ENCODE results near the gene ST8SIA2.

DNA sequence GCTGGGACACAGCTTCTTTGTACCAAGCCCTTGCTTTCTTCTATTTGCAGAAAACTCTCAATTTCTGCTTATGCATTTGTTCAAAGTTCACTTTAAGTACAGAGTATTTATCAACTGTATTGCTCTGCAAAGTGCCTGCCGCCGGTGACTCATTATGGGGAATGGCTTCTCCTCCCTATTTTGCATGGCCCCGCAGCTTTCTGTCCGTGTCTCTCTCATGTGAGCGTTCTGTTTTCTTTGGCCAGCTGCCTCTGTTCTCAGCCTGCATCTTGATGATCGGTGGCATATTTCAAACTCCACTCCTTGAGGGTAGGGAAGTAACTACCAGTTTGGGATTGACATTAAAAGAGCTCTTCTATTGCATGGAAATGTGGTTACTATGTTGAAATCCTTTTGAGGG is 28.6 kb upstream of the ST8SIA2 start:
- TF ChIP-seq, protein P1, sequence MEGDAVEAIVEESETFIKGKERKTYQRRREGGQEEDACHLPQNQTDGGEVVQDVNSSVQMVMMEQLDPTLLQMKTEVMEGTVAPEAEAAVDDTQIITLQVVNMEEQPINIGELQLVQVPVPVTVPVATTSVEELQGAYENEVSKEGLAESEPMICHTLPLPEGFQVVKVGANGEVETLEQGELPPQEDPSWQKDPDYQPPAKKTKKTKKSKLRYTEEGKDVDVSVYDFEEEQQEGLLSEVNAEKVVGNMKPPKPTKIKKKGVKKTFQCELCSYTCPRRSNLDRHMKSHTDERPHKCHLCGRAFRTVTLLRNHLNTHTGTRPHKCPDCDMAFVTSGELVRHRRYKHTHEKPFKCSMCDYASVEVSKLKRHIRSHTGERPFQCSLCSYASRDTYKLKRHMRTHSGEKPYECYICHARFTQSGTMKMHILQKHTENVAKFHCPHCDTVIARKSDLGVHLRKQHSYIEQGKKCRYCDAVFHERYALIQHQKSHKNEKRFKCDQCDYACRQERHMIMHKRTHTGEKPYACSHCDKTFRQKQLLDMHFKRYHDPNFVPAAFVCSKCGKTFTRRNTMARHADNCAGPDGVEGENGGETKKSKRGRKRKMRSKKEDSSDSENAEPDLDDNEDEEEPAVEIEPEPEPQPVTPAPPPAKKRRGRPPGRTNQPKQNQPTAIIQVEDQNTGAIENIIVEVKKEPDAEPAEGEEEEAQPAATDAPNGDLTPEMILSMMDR (IDR thresholded peaks at IDR 0.05) = no peak
- TF ChIP-seq, protein P2, sequence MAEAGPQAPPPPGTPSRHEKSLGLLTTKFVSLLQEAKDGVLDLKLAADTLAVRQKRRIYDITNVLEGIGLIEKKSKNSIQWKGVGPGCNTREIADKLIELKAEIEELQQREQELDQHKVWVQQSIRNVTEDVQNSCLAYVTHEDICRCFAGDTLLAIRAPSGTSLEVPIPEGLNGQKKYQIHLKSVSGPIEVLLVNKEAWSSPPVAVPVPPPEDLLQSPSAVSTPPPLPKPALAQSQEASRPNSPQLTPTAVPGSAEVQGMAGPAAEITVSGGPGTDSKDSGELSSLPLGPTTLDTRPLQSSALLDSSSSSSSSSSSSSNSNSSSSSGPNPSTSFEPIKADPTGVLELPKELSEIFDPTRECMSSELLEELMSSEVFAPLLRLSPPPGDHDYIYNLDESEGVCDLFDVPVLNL (CRISPR knock-in tag; IDR thresholded peaks at IDR 0.05; ENCODE audit: borderline replicate concordance, low read depth) = no peak
- TF ChIP-seq, protein P3, sequence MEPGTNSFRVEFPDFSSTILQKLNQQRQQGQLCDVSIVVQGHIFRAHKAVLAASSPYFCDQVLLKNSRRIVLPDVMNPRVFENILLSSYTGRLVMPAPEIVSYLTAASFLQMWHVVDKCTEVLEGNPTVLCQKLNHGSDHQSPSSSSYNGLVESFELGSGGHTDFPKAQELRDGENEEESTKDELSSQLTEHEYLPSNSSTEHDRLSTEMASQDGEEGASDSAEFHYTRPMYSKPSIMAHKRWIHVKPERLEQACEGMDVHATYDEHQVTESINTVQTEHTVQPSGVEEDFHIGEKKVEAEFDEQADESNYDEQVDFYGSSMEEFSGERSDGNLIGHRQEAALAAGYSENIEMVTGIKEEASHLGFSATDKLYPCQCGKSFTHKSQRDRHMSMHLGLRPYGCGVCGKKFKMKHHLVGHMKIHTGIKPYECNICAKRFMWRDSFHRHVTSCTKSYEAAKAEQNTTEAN (CRISPR knock-in tag; IDR thresholded peaks at IDR 0.05) = no peak
- TF ChIP-seq ZNF423 (CRISPR knock-in tag; IDR thresholded peaks at IDR 0.05) (no peak), NR1H2 (CRISPR knock-in tag; IDR thresholded peaks at IDR 0.05) (no peak), CBFB (CRISPR knock-in tag; IDR thresholded peaks at IDR 0.05; ENCODE audit: low read depth) (no peak), SMAD3 (CRISPR knock-in tag; IDR thresholded peaks at IDR 0.05; ENCODE audit: borderline replicate concordance) (no peak)
- TF ChIP-seq, protein P4, sequence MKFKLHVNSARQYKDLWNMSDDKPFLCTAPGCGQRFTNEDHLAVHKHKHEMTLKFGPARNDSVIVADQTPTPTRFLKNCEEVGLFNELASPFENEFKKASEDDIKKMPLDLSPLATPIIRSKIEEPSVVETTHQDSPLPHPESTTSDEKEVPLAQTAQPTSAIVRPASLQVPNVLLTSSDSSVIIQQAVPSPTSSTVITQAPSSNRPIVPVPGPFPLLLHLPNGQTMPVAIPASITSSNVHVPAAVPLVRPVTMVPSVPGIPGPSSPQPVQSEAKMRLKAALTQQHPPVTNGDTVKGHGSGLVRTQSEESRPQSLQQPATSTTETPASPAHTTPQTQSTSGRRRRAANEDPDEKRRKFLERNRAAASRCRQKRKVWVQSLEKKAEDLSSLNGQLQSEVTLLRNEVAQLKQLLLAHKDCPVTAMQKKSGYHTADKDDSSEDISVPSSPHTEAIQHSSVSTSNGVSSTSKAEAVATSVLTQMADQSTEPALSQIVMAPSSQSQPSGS (CRISPR knock-in tag; IDR thresholded peaks at IDR 0.05; ENCODE audit: borderline replicate concordance, low read depth) = no peak
- TF ChIP-seq, protein P5, sequence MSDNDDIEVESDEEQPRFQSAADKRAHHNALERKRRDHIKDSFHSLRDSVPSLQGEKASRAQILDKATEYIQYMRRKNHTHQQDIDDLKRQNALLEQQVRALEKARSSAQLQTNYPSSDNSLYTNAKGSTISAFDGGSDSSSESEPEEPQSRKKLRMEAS (CRISPR knock-in tag; IDR thresholded peaks at IDR 0.05) = no peak
- TF ChIP-seq, protein P6, sequence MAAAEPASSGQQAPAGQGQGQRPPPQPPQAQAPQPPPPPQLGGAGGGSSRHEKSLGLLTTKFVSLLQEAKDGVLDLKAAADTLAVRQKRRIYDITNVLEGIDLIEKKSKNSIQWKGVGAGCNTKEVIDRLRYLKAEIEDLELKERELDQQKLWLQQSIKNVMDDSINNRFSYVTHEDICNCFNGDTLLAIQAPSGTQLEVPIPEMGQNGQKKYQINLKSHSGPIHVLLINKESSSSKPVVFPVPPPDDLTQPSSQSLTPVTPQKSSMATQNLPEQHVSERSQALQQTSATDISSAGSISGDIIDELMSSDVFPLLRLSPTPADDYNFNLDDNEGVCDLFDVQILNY (CRISPR knock-in tag; IDR thresholded peaks at IDR 0.05) = no peak

All from WTC11 (cell line).